Left renal cortex interstitium (tissue), 4 donors: Measurements from ENCODE around the gene CELSR2. TPM values are rescaled to one million over a fixed set of nuclear protein-coding genes. Genes with fewer than 3 reads are reported as not detected.

Experiments
- polyA plus RNA-seq, 4 donors: library from polyadenylated mRNA; unstranded; fragments of 120-200 nt; gene quantifications; one replicate each; pipeline ENCODE4 v1.2.1, GENCODE V29; 2013; ENCODE audit not compliant: insufficient read length in 4 of 4

Gene CELSR2
- polyA plus RNA-seq, 4 donors, result 23.6 to 46.9 (median 32.9) TPM

Other genes starting within 250 kb of the CELSR2 start
- 10 to 100 TPM; 12.2 to 14.6 (median 13.9) TPM for gene WDR47, start 207.4 kb upstream of the CELSR2 start, polyA plus RNA-seq
- 10 to 100 TPM; 37.4 to 53.3 (median 46.1) TPM for gene TAF13, start 173.5 kb upstream of the CELSR2 start, polyA plus RNA-seq
- gene TMEM167B, start 158.8 kb upstream of the CELSR2 start, polyA plus RNA-seq, result 10 to 100 TPM; 34.6 to 45.0 (median 39.0) TPM
- 1 to 10 TPM; 1.2 to 2.1 (median 1.8) TPM for gene ELAPOR1, start 135.4 kb upstream of the CELSR2 start, polyA plus RNA-seq
- gene SARS1, start 35.6 kb upstream of the CELSR2 start, polyA plus RNA-seq, result 100 to 1,000 TPM; 125 to 152 (median 131) TPM
- gene PSRC1, start 33.6 kb downstream of the CELSR2 start, polyA plus RNA-seq, result 10 to 100 TPM; 22.2 to 29.6 (median 27.6) TPM
- under 1 TPM in 2 of 4 donors, not detected in 2; 0.09 to 0.30 TPM for gene MYBPHL, start 57.5 kb downstream of the CELSR2 start, polyA plus RNA-seq
- 10 to 100 TPM; 52.1 to 60.4 (median 56.9) TPM for gene SORT1, start 148.4 kb downstream of the CELSR2 start, polyA plus RNA-seq
- gene PSMA5, start 176.9 kb downstream of the CELSR2 start, polyA plus RNA-seq, result 100 to 1,000 TPM in 3 of 4 donors, 10 to 100 TPM in 1; 94.8 to 123 (median 107) TPM
- 10 to 100 TPM in 2 of 4 donors, 1 to 10 TPM in 2; 5.6 to 14.0 (median 11.2) TPM for gene SYPL2, start 217.0 kb downstream of the CELSR2 start, polyA plus RNA-seq
- gene ATXN7L2, start 234.4 kb downstream of the CELSR2 start, polyA plus RNA-seq, result 10 to 100 TPM in 3 of 4 donors, 1 to 10 TPM in 1; 6.9 to 17.7 (median 11.8) TPM
- gene CYB561D1, start 244.6 kb downstream of the CELSR2 start, polyA plus RNA-seq, result 10 to 100 TPM in 1 of 4 donors, 1 to 10 TPM in 3; 7.8 to 10.1 (median 8.9) TPM